ENCODE results near the gene NKIRAS1.

The NKIRAS1 gene

DNA sequence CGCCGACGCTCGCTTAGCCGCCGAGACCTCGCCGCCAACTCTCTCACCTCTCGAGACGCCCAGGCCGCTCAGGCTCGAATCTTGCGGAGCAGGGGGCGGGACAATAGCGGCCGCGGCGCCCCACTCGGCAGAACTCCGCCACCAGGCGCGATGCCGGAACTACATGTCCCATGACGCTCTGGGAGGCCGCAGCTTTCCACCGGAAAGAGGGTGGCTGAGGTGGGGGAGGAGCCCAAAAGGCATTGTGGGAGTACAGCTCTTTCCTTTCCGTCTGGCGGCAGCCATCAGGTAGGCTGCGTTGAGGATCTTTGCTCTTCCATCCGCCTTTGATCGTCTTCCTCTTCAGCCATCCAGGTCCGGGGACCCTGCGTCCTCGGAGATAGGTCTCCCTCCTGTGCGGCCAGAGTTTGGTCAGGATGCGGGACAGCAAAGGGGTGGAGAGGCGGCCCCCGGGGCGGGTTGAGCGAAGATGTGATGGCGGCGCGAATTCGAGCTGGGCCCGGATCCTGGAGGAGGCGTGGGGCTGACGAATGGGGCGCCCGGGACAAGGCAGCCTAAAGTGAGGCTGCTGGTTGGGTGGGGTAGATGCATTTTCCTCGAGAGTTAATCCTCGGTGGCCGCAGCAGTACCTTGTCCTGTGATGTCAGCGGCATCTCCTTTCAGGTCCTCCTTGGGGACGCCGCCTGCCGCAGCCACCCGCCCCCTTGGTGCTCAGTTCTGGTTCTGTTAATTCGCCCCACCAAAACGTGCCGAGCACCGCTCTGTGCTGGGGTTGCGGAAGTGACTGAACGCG lies at the start of gene NKIRAS1, which contains the start of gene RPL15:
NKIRAS1 (minus strand) TSS at position 105 of the 793 bp plus-strand sequence. CDS start 6,086 bp downstream, outside the sequence.
RPL15 (plus strand) TSS at position 247 of the 793 bp plus-strand sequence. CDS start 728 bp downstream, outside the sequence.
- DNase-seq: peak; percentile 98

DNA sequence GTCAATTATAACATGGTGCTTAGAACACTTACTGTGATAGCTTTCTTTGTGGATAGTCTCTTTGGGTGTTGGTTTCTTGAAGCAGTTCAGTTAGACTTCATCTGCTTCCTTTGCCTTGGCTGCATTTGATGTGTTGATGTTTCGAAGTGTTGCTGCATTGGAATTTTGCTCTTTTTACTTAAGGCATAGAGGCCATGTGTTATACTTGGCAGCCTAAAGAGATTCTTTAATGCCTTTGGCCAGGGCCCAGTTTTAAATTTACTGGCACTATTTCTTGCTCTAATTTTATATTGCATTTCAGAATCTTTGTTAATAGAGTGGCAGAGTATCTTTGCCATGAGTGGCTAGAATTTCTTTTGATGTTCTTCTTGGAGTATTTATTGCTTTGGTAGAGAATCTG lies 49.5 kb upstream of the NKIRAS1 start:
- no peak for DNase-seq

DNA sequence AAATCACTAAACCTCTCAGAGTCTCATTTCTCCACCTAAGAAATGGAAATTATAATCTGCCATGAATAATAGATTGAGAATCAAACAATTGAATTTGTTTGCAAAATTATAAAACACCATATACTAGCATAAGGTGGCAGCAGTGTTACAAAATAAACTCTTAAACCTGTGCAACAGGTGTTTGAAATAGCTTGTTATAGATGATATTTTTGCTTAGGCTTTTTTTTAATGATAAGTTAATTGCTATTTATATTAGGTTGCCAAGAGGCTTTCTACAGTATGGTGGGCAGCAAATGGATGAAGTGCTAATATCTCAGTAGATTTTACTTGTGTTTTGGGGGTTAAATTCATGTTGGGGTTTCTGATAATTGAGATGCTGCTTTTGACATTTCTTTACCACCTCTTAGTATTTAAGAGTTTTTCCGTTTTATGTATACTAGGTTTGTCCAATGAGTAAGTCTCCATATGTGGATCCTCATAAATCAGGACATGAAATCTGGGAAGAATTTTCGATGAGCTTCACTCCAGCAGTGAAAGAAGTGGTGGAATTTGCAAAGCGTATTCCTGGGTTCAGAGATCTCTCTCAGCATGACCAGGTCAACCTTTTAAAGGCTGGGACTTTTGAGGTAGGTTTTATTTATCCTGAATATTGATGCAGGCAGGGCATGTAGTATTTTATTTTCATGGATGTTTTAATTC lies 47.9 kb upstream of the NKIRAS1 start:
- DNase-seq: no peak

DNA sequence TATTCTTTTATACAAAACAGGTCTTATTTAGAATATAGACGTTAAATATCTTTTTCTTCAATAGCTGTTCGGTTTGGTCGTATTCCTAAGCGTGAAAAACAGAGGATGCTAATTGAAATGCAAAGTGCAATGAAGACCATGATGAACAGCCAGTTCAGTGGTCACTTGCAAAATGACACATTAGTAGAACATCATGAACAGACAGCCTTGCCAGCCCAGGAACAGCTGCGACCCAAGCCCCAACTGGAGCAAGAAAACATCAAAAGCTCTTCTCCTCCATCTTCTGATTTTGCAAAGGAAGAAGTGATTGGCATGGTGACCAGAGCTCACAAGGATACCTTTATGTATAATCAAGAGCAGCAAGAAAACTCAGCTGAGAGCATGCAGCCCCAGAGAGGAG lies 45.1 kb upstream of the NKIRAS1 start:
- no peak for DNase-seq

DNA sequence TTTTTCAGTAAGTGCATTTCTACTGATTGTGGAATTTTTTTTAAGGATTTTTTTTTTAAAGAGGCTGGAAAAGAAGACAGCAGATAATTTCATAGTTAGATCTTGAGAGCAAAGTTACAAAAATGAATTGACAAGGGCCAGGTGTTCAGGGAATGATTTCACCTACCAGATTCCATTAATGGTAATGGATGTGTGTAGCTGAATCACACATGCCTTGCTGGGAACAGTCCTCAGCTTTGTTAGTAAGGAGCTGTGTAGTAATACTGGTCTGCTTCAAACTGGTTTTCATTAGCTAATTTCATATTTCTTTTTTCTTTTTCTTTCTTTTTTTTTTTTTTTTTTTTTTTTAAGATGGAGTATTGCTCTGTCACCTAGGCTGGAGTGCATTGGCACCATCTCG lies 44.3 kb upstream of the NKIRAS1 start:
- no peak for DNase-seq

DNA sequence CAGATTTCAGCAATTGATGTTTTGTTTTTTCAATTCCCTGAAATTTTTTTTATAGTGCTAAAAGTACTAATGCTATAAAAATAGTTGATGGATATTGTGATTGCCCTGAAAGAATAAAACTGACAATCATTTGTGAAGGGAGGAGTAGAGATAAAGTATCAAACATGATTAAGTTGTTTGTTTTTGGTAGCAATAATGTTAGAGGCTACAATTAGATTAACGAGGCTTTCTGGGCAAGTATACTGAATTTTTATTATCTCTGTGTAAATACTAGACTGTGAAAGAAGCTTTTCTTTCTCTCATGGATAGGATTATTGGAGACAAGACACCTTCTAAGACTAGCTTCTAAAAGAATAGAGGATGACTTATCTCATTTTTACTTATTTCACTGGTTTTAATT lies 43.9 kb upstream of the NKIRAS1 start:
- DNase-seq: no peak

DNA sequence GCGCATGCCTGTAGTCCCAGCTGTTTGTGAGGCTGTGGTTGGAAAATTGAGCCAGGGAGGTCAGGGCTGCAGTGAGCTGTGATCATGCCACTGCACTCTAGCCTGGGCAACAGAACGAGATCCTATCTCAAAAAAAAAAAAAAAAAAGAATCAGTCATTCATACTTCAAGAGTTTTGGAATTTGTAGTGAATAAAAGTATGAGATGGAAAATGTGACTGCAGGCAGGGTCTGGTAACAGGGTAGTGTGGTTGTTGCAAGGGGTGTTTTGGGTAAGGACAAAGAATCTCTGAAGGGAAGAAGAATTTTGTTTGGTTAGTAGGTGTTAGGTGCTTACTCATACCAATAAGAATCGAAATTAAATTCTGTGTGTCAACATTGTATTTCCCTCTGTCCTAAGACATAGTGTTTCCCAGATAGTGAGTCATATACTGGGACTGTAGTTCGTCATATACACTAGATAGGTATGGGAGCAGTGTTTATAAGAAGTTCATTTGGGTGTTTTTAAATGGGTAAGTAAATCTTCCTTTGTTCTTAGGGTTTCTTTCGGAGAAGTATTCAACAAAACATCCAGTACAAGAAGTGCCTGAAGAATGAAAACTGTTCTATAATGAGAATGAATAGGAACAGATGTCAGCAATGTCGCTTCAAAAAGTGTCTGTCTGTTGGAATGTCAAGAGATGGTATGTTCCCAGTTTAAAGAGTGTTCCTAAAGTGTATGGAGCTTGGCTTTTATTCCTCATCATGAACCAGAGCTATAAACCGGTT lies 42.5 kb upstream of the NKIRAS1 start:
- peak; percentile 24 for DNase-seq

DNA sequence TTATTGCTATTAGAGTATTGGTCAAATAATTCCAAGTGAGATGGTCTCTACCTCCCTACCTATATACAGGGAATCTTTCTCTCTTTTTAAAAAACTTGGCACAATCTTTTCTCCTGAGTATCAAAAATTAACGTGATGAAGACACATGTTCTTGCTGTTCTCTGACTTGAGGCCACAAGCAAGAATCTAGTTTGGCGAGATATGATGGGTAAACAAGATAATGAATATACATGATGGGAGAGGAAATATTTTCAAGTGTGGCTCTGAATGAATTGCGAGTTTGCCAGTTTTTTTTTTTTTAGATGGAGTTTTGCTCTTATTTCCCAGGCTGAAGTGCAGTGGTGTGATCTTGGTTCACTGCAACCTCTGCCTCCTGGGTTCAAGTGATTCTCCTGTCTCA lies 39.9 kb upstream of the NKIRAS1 start:
- no peak for DNase-seq

DNA sequence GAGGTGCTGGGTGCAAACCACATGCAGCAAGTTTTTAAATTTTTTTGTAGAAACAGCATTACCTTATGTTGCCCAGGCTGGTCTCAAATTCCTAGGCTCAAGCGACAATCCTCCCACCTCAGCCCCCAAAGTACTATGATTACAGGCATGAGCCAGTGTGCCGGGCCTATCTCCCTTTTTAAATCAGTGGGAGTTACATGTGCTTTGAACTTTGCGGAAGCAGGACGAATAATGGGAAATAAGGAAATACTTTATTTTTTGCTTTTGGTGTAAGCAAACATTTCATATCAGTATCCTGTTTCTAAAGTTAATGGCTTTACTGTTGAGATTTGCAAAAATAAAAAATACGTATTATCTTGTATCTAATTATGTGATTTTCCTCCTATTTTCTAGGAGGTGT lies 37.4 kb upstream of the NKIRAS1 start:
- no peak for DNase-seq

DNA sequence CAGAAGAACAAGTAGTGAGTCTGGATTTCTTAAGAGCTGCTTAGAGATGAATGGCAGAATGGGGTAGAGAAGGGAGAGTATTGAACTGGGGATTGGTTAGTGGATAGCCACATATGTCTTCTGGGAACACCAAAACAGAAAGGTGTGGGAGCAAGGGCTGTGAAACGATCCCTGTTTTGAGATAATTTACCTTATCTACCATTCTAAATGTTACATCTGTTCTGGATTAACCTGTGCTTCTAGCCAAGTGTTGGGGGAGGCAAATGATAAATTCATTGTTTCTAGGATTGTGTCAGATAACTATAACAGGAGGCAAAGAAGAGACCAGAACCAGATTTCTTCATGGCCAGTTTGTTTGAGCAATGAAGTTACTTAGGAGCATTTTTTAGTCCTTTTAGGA lies 36.7 kb upstream of the NKIRAS1 start:
- no peak for DNase-seq

DNA sequence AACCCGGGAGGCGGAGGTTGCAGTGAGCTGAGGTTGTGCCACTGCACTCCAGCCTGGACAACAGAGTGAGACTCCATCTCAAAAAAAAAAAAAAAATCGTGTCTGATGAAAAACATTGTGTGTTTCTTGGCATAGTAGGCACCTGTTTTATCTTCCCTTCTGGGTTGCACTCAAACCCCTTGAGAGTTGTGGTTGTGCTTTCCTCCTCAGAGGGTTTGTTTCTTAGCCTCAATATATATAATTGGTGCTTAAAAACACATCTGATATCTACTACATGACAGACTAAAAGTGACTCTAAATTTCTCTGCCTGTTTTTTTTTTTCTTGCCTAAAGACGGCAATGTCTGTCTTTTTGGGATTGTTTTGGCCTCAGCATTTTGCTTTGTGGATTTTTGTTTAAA lies 35.9 kb upstream of the NKIRAS1 start:
- no peak for DNase-seq

DNA sequence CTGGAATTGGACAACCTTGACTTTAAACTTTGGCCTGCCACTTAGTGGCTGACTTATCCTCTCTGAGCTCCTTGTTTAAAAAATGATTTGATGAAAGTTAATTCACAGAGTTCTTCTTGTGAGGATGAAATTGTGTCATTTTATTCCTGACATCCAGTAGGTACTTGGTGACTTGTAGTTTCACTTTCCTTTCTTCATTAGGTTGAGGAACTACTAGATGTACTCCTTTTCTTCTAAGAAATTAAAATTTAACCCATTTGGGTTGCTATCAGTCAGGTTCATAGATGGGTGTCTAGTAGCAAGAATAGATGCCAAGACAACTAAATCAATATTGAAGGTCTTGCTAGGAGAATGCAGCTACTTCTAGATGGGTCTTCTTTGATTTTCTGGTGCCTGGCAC lies 33.5 kb upstream of the NKIRAS1 start:
- no peak for DNase-seq

DNA sequence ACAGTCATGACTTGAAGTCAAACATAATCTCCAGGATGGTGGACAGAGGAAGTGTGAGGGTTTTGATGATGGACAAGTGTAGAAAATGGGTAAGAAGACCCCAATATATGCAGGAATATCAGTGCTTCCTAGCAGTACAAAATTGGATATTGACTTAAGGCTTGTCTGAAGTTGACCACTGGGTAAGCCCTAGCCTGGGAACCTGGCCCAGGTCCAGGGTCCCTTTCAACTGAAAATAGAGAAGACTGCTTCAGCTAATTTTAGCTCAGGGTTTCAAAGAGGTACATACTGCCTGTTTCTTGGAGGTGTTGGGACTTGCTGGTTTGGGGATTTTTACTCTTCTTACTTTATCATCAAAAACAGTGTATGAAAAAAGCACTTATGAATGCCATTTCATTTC lies 33.0 kb upstream of the NKIRAS1 start:
- no peak for DNase-seq

DNA sequence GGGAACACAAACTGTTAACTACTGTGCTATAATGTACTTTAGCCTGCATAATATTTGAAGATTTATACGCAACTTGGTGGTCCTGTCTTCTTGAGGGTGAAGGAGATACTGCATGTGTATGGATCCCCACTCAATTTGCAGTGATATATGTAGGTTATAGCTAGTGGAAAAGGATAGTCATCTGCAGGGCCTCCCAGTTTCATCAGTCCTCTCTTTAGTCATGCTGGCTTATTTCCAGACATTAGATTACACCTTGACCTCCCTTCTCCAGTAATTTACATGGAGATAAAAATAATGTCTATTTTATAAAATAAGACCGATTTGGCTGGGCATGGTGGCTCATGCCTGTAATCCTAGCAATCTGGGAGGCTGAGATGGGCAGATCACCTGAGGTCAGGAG lies 32.0 kb upstream of the NKIRAS1 start:
- DNase-seq: no peak

DNA sequence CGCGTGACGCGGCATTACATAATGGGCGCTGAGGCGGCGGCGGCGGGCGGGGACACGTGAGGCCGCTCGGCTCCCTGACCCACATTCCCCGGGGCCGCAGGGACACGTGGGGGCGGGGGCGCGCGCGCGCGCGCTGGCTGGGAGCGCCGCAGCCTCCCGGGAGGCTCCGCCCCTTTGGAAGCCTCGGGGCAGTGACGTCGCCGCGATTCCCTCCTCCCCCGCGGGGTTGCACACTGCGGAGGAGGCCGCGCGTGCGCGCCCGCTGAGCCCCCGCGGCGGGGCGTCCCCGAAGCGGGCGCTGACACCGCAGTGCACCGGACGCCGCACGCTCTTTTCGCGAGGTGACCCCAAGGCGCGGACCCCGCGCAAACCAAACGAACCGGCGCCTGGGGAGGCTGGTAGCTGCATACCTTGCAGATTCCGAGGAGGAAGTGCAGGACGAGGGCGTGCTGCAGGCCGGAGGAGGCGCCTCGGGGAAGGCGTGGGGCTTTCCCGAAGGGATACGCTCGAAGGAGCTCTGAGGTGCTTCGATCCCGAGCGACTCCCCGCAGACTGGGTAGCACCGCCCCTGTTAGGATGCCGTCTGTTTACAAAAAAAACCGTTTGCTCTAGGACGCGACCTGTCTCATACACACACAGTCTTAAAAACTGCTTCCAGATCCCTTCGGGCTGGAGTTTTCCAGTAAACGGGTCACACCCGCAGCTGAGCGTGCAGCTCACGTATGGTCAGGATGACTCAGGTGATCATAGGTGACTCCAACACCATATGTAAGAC lies 29.3 kb upstream of the NKIRAS1 start:
- DNase-seq: peak; percentile 97

DNA sequence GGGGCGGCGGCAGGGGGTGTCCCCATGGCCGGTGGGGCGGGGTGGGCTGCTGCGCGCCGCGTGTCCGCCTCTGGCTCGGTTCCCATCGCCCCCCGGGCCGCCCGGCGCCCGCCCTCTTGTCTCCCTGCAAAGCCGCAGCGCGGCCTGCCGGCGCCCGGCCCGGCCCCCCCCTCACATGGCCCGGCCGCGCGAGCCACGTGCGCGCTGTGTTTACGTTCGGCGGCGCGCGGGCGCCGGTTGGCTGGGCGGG lies 28.8 kb upstream of the NKIRAS1 start:
- no peak for DNase-seq

DNA sequence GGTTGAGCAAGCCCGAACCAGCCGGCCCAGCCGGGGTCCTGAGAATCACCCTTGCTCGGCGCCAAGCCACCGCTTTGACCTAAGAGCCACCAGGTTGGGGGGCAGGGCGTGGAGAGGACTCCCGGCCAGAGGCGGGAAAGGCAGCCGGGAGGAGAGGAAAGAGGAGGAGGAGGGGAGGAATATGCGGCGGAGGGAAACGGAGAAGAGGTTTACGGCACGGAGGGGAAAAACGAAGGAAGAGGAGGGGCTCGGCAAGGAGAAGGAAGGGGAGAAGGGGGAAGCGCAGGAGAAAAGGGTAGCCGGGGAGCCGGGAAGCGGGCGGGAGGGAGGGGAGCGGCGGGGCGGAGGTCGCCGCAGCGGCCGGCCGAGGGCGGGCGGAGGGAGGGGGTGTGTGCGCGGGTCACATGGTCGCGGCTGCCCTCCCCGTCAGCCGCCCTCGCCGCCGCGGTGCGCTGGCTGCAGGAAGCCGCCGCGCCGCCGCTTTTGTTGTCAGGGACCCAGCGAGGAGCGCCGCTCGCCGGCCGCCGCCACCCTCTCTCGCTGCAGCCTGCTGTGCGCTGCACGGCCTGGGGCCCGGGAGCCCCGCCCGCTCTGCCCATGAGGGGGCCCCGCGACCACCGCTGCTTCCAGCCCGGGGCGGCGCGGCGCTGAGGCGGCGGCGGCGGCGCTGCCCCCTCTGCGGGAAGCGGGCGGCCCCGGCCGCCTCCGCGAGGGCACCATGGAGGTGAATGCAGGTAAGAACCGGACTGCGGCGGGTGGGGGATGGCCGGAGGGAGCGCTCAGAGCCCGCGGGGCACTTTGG lies 28.3 kb upstream of the NKIRAS1 start, which contains the start of gene NR1D2:
NR1D2 (plus strand) TSS at position 426 of the 802 bp plus-strand sequence; CDS start at position 719, 293 bp downstream.
- peak; percentile 83 for DNase-seq

DNA sequence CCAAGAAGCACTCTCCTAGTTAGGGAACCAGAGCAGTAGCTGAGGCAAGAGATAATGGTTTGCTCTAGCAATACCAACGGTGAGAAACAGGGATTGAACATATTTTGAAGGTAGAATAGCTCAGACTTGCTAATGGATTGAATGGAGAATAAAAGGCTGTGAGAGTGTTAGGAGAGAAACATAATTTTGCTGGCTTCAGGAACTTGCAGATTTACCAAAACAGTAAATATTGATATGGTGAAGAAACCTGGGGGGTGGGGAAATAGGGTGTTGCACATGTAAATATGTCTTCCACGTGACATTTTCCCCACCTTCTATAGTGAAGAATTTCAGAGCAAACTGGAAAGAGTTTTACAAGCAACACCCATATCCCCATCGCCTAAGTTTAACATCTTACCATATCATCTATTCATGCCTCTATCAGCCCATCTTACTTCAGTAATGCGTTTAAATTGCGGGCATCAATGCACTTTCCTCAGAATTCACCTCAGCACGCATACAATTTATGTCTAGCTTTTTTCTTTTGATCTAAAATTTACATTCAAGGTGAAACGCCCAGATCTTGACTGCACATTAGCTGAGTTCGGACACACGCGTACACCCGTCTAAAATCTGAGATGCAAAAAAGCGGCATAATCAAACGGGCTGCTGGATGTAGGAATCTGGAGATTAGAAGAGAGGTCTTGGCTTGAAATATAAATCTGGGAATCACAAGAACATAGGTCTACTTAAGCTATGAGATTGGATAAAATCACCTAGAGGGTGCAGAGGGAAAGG lies 27.4 kb upstream of the NKIRAS1 start:
- DNase-seq: no peak

DNA sequence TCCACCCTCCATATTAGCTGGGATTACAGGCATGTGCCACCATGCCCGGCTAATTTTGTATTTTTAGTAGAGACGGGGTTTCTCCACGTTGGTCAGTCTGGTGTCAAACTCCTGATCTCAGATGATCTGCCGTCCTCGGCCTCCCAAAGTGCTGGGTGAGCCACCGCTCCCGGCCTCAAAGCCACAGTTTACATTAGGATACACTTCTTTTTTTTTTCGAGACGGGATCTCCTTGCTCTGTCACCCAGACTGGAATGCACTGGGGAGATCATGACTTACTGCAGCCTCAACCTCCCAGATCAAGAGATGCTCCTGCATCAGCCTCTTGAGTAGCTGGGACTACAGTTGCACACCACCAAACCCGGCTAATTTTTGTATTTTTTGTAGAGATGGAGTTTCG lies 25.8 kb upstream of the NKIRAS1 start:
- DNase-seq: no peak

DNA sequence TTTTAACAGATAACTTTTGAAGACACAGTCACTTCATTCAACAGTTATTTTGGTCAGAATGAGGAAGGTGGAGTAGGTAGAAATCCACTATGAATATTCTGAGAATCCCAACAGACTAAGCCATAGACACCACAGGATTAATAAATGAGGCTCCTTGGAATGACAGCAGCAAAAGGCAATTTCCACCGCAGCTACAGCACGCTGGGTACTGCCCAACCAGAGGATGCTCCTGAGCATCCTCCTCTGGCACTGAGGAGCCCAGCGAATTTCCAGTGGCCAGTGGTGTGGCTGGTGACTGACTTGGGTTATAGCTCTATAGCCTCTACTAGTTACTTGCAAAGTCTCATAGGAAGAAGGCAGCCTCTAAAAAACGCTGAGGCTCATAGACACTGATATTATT lies 24.6 kb upstream of the NKIRAS1 start:
- no peak for DNase-seq

DNA sequence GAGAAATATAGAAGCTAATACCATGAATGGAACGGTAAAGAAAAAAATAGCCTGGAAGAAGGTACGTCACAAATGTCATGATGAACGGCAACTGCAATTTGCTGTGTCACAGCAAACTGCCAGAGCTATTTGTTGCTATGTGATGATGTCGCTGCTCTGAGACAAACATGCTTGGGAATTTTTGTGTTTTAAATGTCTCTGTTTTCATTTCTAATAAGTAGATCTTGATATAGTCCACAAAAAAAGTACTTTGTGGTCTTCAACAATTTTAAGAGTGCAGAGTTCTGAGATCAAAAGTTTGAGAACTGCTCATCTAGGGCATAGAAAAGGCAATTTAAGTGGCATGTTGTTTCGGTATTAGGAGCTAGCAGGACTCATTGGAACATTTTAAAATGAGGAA lies 24.0 kb upstream of the NKIRAS1 start:
- no peak for DNase-seq

Data from stimulated activated CD4-positive, alpha-beta T cell treated with anti-CD3 and anti-CD28 coated beads, Interleukin-15, amount 100 ng/mL, for 24 hours (primary cell).